Activated CD4-positive, CD25-positive, alpha-beta regulatory T cell treated with anti-CD3 and anti-CD28 coated beads, Interleukin-2, amount 50 U/mL, for 72 hours (primary cell): Measurements from ENCODE around the gene FHIT.
"Not testable (repeated sequence)": the region's sequence is repeated elsewhere in the genome, so short reads cannot be mapped to it uniquely, and the experiment has no call there.

Experiments
- DNase-seq: peaks from one replicate; pipeline ENCODE4 v3.0.0; 2021

The FHIT gene

GRCh38 chr3:60909526-60909925, 341.7 kb downstream of the FHIT start:
- DNase-seq = no peak

DNA sequence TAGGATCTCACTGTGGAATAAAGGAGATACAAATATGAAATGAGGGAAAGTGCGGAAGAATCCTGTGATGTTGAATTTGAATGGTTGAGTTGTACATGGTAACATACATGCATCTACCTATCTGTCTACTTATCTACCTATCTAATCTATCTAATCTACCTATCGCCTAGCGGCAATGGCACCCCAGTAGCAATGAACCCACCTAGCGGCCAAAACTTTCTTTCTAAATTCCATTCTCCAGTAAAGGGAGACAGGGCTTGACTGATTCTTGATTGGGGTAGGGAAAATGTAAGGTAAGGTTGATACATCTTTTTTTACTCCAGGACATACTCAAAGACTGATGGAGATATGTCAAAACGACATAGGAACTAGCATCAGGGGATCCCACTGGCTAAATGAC, 345.0 kb downstream of the FHIT start:
- DNase-seq = no peak

DNA sequence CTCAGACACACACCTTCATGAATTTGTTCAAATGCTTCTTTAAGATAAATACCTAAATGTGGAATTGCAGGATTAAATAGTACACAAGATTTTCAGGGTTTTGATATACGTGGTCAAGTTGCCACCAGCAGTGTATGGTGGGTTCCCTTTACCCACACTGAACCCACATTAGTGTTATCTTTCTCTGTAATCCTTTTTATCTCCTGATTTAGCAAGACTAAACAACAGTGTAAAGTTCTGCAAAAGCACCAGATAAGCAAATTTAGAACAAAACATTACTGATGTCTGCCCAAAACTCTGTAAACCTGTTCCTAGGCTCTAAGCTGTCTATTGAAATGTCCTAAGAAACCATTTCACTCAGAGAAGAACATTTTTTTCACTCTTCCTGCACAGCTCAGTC, 352.9 kb downstream of the FHIT start:
- DNase-seq = no peak

GRCh38 chr3:60893946-60894345, 357.3 kb downstream of the FHIT start:
- DNase-seq = no peak

- DNase-seq = no peak
These were observed 361.0 kb downstream of the FHIT start for GRCh38 chr3:60890226-60890625.

GRCh38 chr3:60888952-60889351, 362.3 kb downstream of the FHIT start:
- DNase-seq = not testable (repeated sequence)

- DNase-seq = no peak
These were observed 363.7 kb downstream of the FHIT start for GRCh38 chr3:60887574-60887973.

GRCh38 chr3:60886518-60886917, 364.7 kb downstream of the FHIT start:
- DNase-seq = no peak

GRCh38 chr3:60884005-60884404, 367.2 kb downstream of the FHIT start:
- no peak for DNase-seq

GRCh38 chr3:60877188-60877587, 374.1 kb downstream of the FHIT start:
- no peak for DNase-seq

DNA sequence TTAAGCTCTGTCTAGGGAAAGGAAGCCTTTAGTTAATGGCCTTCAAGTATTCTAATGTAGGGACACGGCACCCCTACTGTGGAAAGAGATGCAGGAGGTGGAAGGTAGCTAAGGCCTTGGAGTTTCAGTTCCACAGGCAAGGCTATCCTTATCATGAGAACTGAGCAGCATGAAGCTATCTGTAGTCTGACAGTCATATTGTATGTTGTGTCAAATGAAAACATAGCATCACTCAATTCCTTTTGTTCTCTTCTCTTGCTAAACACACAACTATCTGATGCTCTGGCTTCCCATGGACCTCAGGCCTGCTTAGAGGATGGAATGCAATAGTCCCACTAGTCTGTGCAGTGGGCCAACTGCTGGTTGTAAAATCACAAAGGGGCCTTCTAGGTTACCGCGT, 380.9 kb downstream of the FHIT start:
- DNase-seq = no peak

DNA sequence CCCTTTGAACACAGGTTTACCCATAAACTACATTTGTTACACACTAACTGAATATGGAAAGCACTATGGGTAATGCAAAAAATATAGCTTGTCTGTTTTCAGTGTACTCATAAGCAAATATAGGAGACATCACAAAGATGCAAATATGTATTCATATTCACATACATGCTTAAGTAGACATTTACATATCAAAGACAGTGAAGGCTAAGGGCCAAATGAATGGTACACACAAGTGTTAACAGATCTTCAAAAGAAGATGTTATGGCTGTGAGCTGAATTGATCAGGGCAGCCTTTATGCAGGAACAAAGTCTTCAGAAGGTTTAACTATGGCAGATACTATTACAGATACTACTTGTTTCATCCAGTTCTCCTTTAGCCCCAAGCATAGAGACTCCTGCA, 384.1 kb downstream of the FHIT start:
- DNase-seq = no peak

- no peak for DNase-seq
These were observed 394.8 kb downstream of the FHIT start for GRCh38 chr3:60856257-60857046.

- DNase-seq = no peak
These were observed 396.0 kb downstream of the FHIT start for GRCh38 chr3:60855250-60855649.

DNA sequence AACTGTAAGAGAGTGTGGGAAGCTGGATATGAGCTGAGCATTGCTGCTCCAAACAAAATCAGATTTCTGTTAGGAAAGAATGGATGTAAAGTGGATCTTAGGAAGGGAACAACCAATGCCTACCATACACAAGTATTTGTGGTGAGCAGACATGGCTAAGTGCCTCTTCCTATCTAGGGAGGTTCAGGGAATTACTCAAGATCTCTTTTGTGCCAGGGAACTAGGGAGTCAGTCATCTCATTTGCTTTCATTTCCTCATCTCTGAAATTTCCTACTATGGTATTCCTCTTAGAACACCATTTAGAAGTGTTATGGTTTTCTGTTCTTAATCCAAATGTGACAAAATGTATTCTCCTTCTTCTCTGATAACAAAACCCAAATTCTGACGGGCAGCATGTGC, 396.5 kb downstream of the FHIT start:
- no peak for DNase-seq

DNA sequence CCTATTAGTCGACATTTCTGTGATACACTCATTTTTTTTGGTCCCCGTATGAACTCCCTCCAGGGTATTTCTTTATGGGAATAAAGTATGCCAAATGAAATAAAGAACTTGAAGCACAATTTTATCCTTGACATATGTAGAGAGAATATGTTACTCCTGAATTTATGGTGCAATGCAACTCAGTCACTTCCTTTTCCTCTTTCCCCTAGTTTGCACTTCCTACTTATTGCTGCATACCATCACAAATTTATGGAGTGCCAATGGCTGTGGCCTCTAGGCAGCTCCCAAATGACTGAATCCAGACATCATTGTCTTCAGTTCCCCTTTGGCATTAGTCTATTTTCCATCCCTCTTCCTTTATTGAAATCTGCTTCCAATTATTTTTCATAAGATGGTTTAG, 403.5 kb downstream of the FHIT start:
- DNase-seq = no peak

GRCh38 chr3:60844256-60844655, 407.0 kb downstream of the FHIT start:
- DNase-seq = no peak

DNA sequence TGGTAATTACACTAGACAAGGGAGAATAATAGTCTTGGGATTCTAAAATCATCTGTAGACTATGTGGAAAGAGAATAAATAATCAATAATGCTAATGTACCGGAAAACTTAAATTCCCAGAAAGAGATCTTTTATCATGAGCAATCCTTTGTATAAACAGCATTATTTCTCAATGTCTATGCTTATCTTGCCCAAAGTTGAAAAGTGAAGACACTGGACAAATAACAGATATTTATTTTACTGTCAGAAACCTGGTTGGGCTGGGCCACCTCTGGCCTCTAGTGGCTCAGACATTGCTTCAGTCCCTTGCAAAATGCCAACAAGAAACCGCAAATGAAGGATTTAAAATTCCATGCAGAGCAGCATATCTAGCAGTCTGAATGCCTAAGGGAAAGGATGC, 409.9 kb downstream of the FHIT start:
- DNase-seq = no peak

- DNase-seq = no peak
These were observed 412.0 kb downstream of the FHIT start for GRCh38 chr3:60839246-60839645.

DNA sequence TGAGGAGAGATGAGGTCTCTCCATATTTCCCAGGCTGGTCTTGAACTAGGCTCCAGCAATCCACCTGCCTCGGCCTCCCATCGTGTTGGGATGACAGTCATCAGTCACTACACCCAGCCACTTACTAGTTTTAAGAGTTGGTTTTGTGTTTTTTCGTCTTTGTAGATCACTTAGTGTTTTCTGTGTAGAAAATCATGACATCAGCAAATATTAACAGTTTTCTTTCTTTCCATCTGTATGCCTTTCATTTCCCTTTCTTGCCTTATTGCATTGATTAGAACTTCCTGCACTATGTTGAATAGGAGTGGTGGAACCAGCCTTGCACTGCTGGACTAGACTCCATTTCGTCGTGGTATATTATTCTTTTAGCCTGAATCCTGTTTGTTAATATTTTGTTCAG, 415.5 kb downstream of the FHIT start:
- no peak for DNase-seq

DNA sequence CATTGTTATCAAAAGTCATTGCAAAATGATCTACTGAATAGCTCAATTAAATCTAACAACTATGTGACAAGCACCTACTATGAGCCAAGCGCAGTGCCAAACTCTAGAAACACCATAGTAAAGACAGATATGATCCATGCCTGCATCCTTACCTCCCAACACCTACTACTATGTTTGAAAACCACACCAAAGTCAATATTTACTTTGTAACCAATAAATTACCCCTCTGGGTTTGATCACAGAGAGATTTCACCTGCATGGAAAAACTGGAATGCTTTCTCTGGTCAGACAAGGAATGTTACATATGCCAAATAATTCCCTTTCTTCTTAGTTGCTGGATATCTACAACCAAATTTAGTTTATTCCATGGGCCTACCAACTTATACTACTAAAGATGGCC, 422.2 kb downstream of the FHIT start:
- no peak for DNase-seq

GRCh38 chr3:60827666-60828065, 423.6 kb downstream of the FHIT start:
- no peak for DNase-seq

DNA sequence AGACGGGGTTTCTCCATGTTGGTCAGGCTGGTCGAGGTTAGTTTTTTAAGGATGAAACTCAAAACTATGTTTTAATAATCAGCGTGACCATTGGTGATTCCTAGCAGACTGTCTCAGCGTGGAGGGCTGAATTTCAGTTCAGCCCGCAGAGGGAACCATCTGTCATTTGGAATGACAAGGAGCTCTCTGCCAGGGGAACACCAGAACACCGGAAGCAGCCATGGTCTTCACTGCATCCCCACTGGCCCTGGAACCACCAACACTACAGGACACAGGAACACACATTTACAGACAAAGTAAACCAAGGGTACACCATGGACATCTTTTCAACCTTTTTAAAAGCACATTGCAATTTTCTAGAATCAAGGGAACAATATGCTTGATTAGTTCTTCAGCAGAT, 424.7 kb downstream of the FHIT start:
- DNase-seq = no peak

DNA sequence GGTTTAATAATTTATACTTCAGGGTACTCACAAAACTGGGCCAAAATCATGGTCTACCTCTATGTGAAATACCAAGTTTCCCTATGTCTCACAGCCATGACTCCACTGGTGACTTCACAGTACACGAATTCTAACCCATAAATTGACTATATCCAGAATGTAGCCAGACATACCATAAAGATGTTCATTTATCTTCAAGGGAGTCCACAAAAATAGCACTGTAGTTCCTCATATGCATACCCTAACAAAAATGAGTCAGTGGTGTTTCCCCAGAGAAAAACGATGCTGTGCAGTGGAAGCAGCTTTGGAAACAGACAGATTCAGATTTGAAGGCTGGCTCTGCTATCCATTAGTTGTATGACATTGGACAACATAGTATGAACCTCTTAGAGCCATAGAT, 438.8 kb downstream of the FHIT start:
- DNase-seq = no peak

GRCh38 chr3:60810881-60811280, 440.4 kb downstream of the FHIT start:
- no peak for DNase-seq
